IMR-90 (cell line): ENCODE measurements around the gene LMOD2. TPM values are rescaled to one million over a fixed set of nuclear protein-coding genes. Genes with fewer than 3 reads are reported as not detected.

ENCODE experiments used
- ATAC-seq: fragments of 200-7000 bp; cut with Tn5 transposase; 2 replicates; pipeline ENCODE4 v1.9.1; 2020; ENCODE audit warnings: low read depth, mild to moderate bottlenecking, moderate library complexity
- BruUV-seq: library from RNA; stranded (reverse); fragments of 400-500 nt; replicated peaks from 2 replicates; lab custom pipeline; 2021; lab: Mats Ljungman, UMichigan
- CTCF ChIA-PET: fragments of 300-600 bp; formaldehyde crosslinking; extraction: SDS; loops from one replicate; lab custom pipeline; 2021; ENCODE audit warnings: antibody characterized with exemption; lab: Yijun Ruan, JAX
- POLR2A ChIA-PET: fragments of 300-600 bp; sonication (Branson Sonifier 250); formaldehyde crosslinking; loops from one replicate; lab custom pipeline; 2022; ENCODE audit warnings: antibody characterized with exemption; ENCODE audit not compliant: unreplicated experiment; lab: Charles Lee
- DNase-seq: peaks from one replicate; pipeline ENCODE4 v3.0.0; 2013
- H2AFZ ChIP-seq: replicated peaks from 2 replicates; pipeline ENCODE3; 2013; ENCODE audit warnings: low read length, mild to moderate bottlenecking; ENCODE audit not compliant: poor library complexity
- H2AK5ac ChIP-seq: 2 replicates; pipeline ENCODE4 v1.6.1; 2013; ENCODE audit warnings: low read depth, low read length, inconsistent platforms
- H2AK9ac ChIP-seq: replicated peaks from 2 replicates; pipeline ENCODE3; 2013; ENCODE audit warnings: mild to moderate bottlenecking, low read depth, low read length, moderate library complexity; ENCODE audit not compliant: poor library complexity
- H2BK120ac ChIP-seq: 2 replicates; pipeline ENCODE4 v1.6.1; 2013; ENCODE audit warnings: low read depth, low read length, inconsistent platforms
- H2BK15ac ChIP-seq: 3 replicates; pipeline ENCODE4 v1.6.1; 2013; ENCODE audit warnings: low read depth, low read length, inconsistent platforms
- H2BK20ac ChIP-seq: 2 replicates; pipeline ENCODE4 v1.6.1; 2013; ENCODE audit warnings: low read depth, mild to moderate bottlenecking, inconsistent platforms, low read length, moderate library complexity
- H2BK5ac ChIP-seq: 2 replicates; pipeline ENCODE4 v1.6.1; 2013; ENCODE audit warnings: mild to moderate bottlenecking, low read depth, low read length, inconsistent platforms; ENCODE audit not compliant: poor library complexity, severe bottlenecking
- H3K14ac ChIP-seq: replicated peaks from 2 replicates; pipeline ENCODE4 v1.6.1; 2013; ENCODE audit warnings: low read depth, low read length, inconsistent platforms
- H3K18ac ChIP-seq: 2 replicates; pipeline ENCODE4 v1.6.1; 2013; ENCODE audit warnings: low read depth, low read length, control low read depth
- H3K23ac ChIP-seq: 2 replicates; pipeline ENCODE4 v1.6.1; 2013; ENCODE audit warnings: low read depth, low read length, inconsistent platforms
- H3K27ac ChIP-seq: 2 replicates; pipeline ENCODE4 v1.5.1; 2013; ENCODE audit warnings: mild to moderate bottlenecking, control low read depth, low read length; ENCODE audit not compliant: insufficient read depth
- H3K27me3 ChIP-seq: 2 replicates; pipeline ENCODE4 v1.6.1; 2013; ENCODE audit warnings: low read length; ENCODE audit not compliant: control insufficient read depth, insufficient read depth
- H3K36me3 ChIP-seq: 2 replicates; pipeline ENCODE4 v1.6.1; 2013; ENCODE audit warnings: low read length, mixed read lengths; ENCODE audit not compliant: control insufficient read depth, insufficient read depth
- H3K4ac ChIP-seq: 2 replicates; pipeline ENCODE4 v1.6.1; 2013; ENCODE audit warnings: low read depth, low read length, inconsistent platforms
- H3K4me1 ChIP-seq: 2 replicates; pipeline ENCODE4 v1.6.1; 2013; ENCODE audit warnings: low read length, mixed read lengths; ENCODE audit not compliant: control insufficient read depth, insufficient read depth
- H3K4me2 ChIP-seq: 2 replicates; pipeline ENCODE4 v1.6.1; 2013; ENCODE audit warnings: low read depth, mild to moderate bottlenecking, control low read depth, low read length, moderate library complexity
- H3K4me3 ChIP-seq: 2 replicates; pipeline ENCODE4 v1.5.1; 2013; ENCODE audit warnings: low read depth, mild to moderate bottlenecking, control low read depth, low read length, moderate library complexity; ENCODE audit not compliant: insufficient read depth
- H3K56ac ChIP-seq: 2 replicates; pipeline ENCODE4 v1.6.1; 2013; ENCODE audit warnings: low read length, inconsistent platforms; ENCODE audit not compliant: insufficient read depth; ENCODE audit errors: extremely low read depth
- H3K79me1 ChIP-seq, 2 experiments: 2 replicates each; pipeline ENCODE4 v1.6.1; 2013; ENCODE audit warnings: low read length in 2 of 2, inconsistent platforms in 1 of 2, low read depth in 1 of 2
- H3K9ac ChIP-seq: 2 replicates; pipeline ENCODE4 v1.6.1; 2013; ENCODE audit warnings: low read depth, low read length, control low read depth
- H3K9me1 ChIP-seq: 2 replicates; pipeline ENCODE4 v1.6.1; 2013; ENCODE audit warnings: low read length, inconsistent platforms; ENCODE audit not compliant: insufficient read depth
- H3K9me3 ChIP-seq: 2 replicates; pipeline ENCODE4 v1.6.1; 2013; ENCODE audit warnings: low read length; ENCODE audit not compliant: control insufficient read depth, insufficient read depth
- H4K20me1 ChIP-seq: 2 replicates; pipeline ENCODE4 v1.6.1; 2013; ENCODE audit warnings: low read length, inconsistent platforms; ENCODE audit not compliant: insufficient read depth
- H4K5ac ChIP-seq: 2 replicates; pipeline ENCODE4 v1.6.1; 2013; ENCODE audit warnings: mild to moderate bottlenecking, low read depth, low read length, control low read depth
- H4K8ac ChIP-seq, 2 experiments: 2 replicates each; pipeline ENCODE4 v1.6.1; 2013; ENCODE audit warnings: low read depth in 2 of 2, low read length in 2 of 2, control low read depth in 1 of 2, inconsistent platforms in 1 of 2
- H4K91ac ChIP-seq: 2 replicates; pipeline ENCODE4 v1.6.1; 2013; ENCODE audit warnings: low read depth, low read length, inconsistent platforms; ENCODE audit not compliant: insufficient read depth
- BHLHE40 ChIP-seq: fragments of 150-350 bp; IDR thresholded peaks from 2 replicates; pipeline ENCODE4 v1.6.1; 2016; ENCODE audit warnings: mild to moderate bottlenecking, low read depth, low read length
- CEBPB ChIP-seq: IDR thresholded peaks from 2 replicates; pipeline ENCODE4 v1.6.1; 2012; ENCODE audit warnings: low read depth, low read length, improper control_type of control experiment
- CTCF ChIP-seq: conservative IDR thresholded peaks from 2 replicates; pipeline ENCODE4 v1.5.1; 2012; ENCODE audit warnings: mild to moderate bottlenecking, low read depth, low read length, improper control_type of control experiment
- FOS ChIP-seq: fragments of 150-350 bp; IDR thresholded peaks from 2 replicates; pipeline ENCODE4 v1.6.1; 2016; ENCODE audit warnings: low read depth, low read length
- MAFK ChIP-seq: IDR thresholded peaks from 2 replicates; pipeline ENCODE4 v1.6.1; 2012; ENCODE audit warnings: low read depth, low read length, improper control_type of control experiment
- MAZ ChIP-seq: IDR thresholded peaks from 2 replicates; pipeline ENCODE4 v1.6.1; 2012; ENCODE audit warnings: low read depth, mild to moderate bottlenecking, low read length, improper control_type of control experiment, moderate library complexity, borderline replicate concordance
- MXI1 ChIP-seq: IDR thresholded peaks from 2 replicates; pipeline ENCODE4 v1.6.1; 2012; ENCODE audit warnings: low read depth, mild to moderate bottlenecking, low read length, moderate library complexity, borderline replicate concordance
- NFE2L2 ChIP-seq: fragments of 150-350 bp; IDR thresholded peaks from 2 replicates; pipeline ENCODE4 v1.6.1; 2016; ENCODE audit warnings: low read depth, mild to moderate bottlenecking, low read length
- POLR2A ChIP-seq: IDR thresholded peaks from 2 replicates; pipeline ENCODE4 v1.6.1; 2012; ENCODE audit warnings: mild to moderate bottlenecking, low read depth, low read length
- RAD21 ChIP-seq: IDR thresholded peaks from 2 replicates; pipeline ENCODE4 v1.6.1; 2012; ENCODE audit warnings: low read length, improper control_type of control experiment
- RCOR1 ChIP-seq: IDR thresholded peaks from 2 replicates; pipeline ENCODE4 v1.6.1; 2012; ENCODE audit warnings: mild to moderate bottlenecking, low read length, improper control_type of control experiment; ENCODE audit not compliant: insufficient replicate concordance
- RFX5 ChIP-seq: IDR thresholded peaks from 2 replicates; pipeline ENCODE4 v1.8.0; 2012; ENCODE audit warnings: low read depth, mild to moderate bottlenecking, low read length, moderate library complexity
- SMC3 ChIP-seq: fragments of 150-350 bp; IDR thresholded peaks from 2 replicates; pipeline ENCODE4 v1.6.1; 2016; ENCODE audit warnings: low read depth, mild to moderate bottlenecking, antibody characterized with exemption, low read length, moderate library complexity
- USF2 ChIP-seq: fragments of 150-350 bp; IDR thresholded peaks from 2 replicates; pipeline ENCODE4 v1.6.1; 2017; ENCODE audit warnings: mild to moderate bottlenecking, antibody characterized with exemption, low read length, low read depth
- WGBS, 2 experiments: methylation state at CpG; one replicate each; pipeline versions ENCODE4 v1.1.5 to v1.1.7; 2013; ENCODE audit warnings: missing lambda C conversion rate in 2 of 2; ENCODE audit not compliant: insufficient read length in 1 of 2; ENCODE audit errors: extremely low coverage in 2 of 2; 5-methylcytosine and 5-hydroxymethylcytosine counted together
- dilution Hi-C: fragments of 300-500 bp; cut with HindIII; formaldehyde crosslinking; loops from one replicate; pipeline ENCODE4 v1.14.3; 2018; ENCODE audit warnings: low sequenced_read_pairs; ENCODE audit not compliant: unreplicated experiment
- in situ Hi-C: fragments of 300-500 bp; cut with MboI; formaldehyde crosslinking; loops from 3 replicates; pipeline ENCODE4 v1.14.3; 2019; ENCODE audit warnings: low sequenced_read_pairs, inconsistent platforms, mixed read lengths
- intact Hi-C: fragments of 100-400 bp; cut with micrococcal nuclease; formaldehyde crosslinking; loops from 2 replicates; pipeline ENCODE4 v1.10.0; 2022
- polyA plus RNA-seq, 3 experiments: library from polyadenylated mRNA; depleted of rRNA; stranded (reverse); fragments of >200 nt; gene quantifications; 2 replicates each; pipeline ENCODE4 v1.2.3, GENCODE V29; 2012; ENCODE audit warnings: low replicate concordance in 1 of 3
- total RNA-seq: library from RNA; depleted of rRNA; stranded (reverse); fragments of >200 nt; gene quantifications from 2 replicates; pipeline ENCODE4 v1.2.3, GENCODE V29; 2012

The LMOD2 gene
- total and polyA plus RNA-seq, 2 of the 4 experiments (the other 2 are of a cell fraction): not detected

GRCh38 chr7:123687727-123688126 lies 32.1 kb downstream of the LMOD2 start:
- Histone ChIP-seq H3K18ac (no peak overlapping the region), H4K8ac (no peak overlapping the region), H3K23ac (no peak overlapping the region), H3K4ac (no peak overlapping the region), H2BK5ac (no peak overlapping the region), H3K36me3 (peaks cover 8% of the 10 kb centered on the region), H2BK15ac (no peak overlapping the region), H3K4me2 (no peak overlapping the region), H3K14ac (no peak overlapping the region), H3K9me3 (no peaks in the 10 kb centered on the region), H3K27ac (no peak overlapping the region), H2AFZ (no peak overlapping the region), H3K27me3 (no peaks in the 10 kb centered on the region), H2AK5ac (no peak overlapping the region), H3K9me1 (no peaks in the 10 kb centered on the region), H2BK120ac (no peak overlapping the region), H2BK20ac (no peak overlapping the region), H4K20me1 (peaks cover 3% of the 10 kb centered on the region; the same call in 1 of the 2 replicates), H4K91ac (no peak overlapping the region), H2AK9ac (no peak overlapping the region), H3K56ac (no peak overlapping the region), H3K9ac (no peak overlapping the region), H3K4me3 (no peak overlapping the region), H4K5ac (no peak overlapping the region), H3K4me1 (no peaks in the 10 kb centered on the region), H3K79me1 (peaks cover 2 to 8% of the 10 kb centered on the region in 2 experiments; a peak in 2 of 4 replicates)
- no CpG with 5 or more reads among the region's 1 CpG for WGBS, 2 experiments
- ChIA-PET POLR2A (no interaction called here), CTCF (interaction anchor here (0.7 kb wide), 1 partner anchor 19 kb away, joined by 3 read pairs; no protein-coding TSS in a partner anchor)
- no peak for TF ChIP-seq CTCF
- TF ChIP-seq RFX5: no peak
- TF ChIP-seq POLR2A: no peak
- TF ChIP-seq FOS: no peak
- TF ChIP-seq BHLHE40: no peak
- TF ChIP-seq CEBPB: no peak
- no peak for TF ChIP-seq USF2
- no peak for TF ChIP-seq SMC3
- no peak for TF ChIP-seq RCOR1
- TF ChIP-seq NFE2L2: no peak
- TF ChIP-seq MAFK: no peak
- TF ChIP-seq MXI1: no peak
- TF ChIP-seq RAD21: no peak
- TF ChIP-seq MAZ: no peak
- no peak for ATAC-seq
- dilution Hi-C loops (no loop called here), intact Hi-C loops (no loop called here), in situ Hi-C loops (no loop called here)
- DNase-seq: no peak
- BruUV-seq: no TSS peak
